Measurements from ENCODE around the gene CTU2.

CTU2 gene

DNA sequence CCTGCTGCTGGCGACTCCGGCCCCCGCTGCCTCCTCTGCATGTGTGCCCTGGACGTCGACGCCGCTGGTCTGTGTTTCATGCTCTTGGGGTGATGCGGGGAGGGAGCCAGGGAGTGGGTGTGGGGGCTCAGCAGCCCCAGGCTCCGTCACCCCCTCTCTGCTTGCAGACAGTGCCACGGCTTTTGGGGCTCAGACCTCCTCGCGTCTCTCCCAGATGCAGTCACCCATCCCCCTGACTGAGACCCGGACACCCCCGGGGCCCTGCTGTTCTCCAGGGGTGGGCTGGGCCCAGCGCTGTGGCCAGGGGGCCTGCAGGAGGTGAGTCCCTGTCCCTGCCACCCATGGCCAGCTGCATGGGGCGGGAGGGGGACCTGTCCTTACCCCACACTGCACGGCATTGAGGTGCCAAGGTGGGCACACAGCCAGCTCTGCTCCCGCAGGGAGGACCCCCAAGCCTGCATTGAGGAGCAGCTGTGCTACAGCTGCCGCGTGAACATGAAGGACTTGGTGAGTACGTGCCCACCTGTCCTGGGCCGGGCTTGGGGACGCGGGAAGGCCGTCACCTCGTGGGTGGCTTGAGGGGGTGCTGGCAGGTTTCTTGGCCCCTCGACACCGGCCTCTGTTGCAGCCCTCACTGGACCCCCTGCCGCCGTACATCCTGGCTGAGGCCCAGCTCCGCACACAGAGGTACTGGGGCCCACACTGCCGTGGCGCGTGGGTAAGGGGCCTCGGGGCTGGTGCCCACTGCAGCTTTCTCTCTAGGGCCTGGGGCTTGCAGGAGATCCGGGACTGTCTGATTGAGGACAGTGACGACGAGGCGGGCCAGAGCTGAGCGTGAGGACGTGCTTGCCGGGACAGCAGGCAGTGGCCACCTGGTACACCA is 8.4 kb downstream of the CTU2 start:
- DNase-seq (ENCODE audit: low read depth): no peak

DNA sequence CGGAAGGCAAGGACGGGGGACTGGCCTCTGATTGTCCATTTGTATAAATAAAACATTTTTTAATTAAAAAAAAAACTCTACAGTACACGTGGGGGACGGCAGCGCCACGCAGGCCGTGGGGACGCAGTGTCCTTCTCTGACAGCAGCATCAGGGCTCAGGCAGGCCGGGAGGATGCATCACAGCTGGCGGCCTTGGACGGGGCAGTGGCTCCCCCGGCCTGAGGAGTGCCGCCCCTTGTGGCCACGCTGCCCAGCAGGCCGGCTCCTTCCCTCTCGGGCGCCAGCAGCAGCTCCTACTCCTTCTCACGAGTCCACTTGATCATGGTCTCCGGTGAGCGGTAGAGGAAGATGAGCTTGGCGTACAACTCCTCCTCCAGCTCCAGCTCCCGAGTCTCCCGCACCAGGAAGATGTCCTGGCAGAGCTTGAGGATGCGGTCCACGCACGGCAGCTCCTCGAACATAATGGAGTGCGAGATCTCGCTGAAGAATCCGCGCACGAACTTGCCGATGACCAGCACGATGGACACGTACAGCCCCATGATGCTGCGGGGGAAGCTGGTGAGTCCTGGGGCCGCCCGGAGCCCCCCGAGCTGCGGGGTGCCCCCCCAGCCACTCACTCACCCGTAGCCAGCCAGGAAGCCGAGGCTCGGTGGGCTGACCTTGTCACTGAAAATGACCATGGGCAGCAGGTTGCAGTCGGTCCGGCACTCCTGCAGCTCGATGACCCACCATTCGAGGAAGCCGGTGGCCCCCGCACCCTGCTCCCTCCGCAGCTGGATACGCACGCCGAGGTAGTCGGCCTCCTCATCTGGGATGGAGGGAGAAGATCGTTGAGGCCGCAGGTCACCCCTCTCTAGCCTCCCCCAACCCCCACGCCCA is 9.2 kb downstream of the CTU2 start:
- no peak for DNase-seq (ENCODE audit: low read depth)

DNA sequence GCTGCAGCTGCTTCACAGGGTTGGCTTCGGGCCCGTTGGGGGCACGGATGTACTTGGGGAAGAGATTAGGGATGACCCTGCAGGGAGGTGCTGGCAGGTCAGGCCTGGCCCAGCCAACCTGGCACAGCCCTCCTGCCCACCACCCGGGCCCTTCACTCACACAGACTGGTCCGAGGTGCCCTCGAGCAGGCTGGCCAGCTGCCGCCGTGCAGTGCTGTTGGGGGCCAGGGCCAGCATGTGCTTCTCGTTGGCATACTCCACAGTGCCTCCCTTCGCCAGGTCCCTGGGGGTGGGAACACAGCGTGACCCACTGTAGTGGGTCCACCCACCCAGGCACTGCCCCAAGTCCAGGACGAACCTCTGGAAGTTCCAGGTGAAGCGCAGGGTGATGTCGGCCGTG is 9.9 kb downstream of the CTU2 start:
- DNase-seq (ENCODE audit: low read depth): no peak

DNA sequence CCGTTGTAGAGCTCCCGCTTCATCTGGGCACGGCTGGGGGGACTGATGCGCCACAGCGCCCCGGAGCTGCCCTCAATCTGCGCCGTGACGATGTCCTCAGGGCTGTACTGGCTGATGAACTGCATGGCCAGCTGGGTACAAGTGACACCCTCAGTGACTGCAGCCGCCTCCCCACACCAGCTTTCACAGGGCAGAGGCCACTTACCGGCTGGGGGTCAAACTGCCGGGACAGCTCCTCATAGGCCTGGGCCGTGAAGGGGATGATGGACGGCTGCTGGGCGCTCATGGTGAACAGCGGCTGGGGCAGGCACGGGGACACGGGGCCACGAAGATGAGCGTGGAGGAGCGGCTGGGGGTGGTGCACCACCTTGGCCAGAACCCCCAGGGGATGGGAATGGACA is 10.3 kb downstream of the CTU2 start:
- DNase-seq (ENCODE audit: low read depth): no peak

- no peak for DNase-seq (ENCODE audit: low read depth)
These were observed 11.9 kb downstream of the CTU2 start for GRCh38 chr16:88718178-88718577.

GRCh38 chr16:88719267-88719932 is 13.1 kb downstream of the CTU2 start:
- no peak for DNase-seq (ENCODE audit: low read depth)

GRCh38 chr16:88719933-88720296 is 13.6 kb downstream of the CTU2 start:
- DNase-seq (ENCODE audit: low read depth): no peak

- DNase-seq (ENCODE audit: low read depth): no peak
These were observed 14.2 kb downstream of the CTU2 start for GRCh38 chr16:88720396-88720970.

DNA sequence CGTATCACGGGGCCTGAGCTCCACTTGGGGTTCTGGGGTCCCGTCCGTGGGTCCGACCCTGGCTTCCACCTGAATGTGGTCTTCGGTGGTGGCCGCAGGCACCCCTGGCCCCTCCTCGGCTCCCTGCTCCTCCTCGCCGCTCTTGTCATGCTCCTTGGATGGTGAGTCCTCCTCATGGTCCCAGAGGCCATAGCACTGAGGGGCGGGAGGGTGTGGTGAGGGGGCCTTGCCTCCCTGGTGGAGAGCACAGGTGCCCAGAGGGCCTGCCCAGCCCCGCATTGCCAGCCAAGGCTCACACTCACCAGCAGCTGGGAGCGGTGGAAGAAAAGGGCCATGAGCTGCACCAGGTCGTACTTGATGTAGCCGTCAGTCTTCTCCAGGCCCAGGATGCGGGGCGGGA is 14.9 kb downstream of the CTU2 start:
- no peak for DNase-seq (ENCODE audit: low read depth)

- no peak for DNase-seq (ENCODE audit: low read depth)
These were observed 15.8 kb downstream of the CTU2 start for GRCh38 chr16:88721815-88722755.

DNA sequence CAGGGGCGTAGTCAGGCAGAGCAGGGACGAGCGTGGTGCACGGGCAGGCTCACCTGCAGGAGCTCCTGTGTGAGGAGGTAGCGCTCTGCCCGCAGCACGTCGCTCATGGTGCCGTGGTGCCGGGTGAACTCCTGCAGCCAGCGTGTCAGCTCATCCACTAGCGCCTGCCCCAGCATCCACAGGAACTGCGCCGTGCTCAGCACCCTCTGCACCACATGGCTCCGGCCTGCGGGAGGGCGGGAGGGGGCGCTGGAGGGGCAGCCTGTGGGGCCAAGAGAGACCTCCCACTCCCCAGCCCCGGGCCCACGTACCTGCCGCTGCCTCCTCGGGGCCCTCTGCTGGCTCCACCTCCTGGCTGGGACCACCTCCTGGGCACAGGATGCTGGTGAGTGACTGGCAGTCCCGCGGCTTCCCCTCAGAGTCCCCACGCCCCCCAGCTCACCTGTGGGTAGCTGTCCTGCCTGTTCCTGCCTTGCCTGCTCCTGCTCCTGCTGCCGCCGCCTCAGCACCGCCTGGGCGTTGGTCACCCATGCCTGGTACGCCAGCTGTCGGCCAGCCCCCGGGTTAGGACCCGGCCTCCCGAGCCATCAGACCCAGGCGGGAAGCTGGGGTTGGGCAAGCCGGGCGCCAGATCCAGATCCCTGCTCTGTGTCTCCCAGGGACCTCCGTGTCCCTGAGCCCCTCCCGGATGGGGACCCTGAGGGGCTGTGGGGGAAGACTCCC is 16.6 kb downstream of the CTU2 start:
- DNase-seq (ENCODE audit: low read depth): no peak

DNA sequence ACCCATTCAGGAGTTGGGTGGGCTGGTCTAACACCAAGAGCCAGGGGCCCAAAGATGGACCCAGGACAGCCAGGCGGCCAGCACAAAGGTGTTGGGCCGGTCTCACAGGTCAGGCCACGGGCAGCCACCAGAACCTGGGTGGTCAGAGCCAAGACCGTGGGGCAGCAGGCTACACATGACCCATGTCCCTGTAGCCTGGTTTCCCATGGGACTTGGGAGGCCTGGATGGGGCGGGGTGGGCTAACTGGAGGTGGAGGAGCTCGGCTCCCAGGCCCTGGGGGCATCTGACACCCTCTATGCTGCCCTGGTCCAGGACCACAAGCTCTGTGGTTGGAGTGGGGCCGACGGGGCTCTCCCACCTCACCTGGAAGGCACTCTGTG is 17.2 kb downstream of the CTU2 start:
- DNase-seq (ENCODE audit: low read depth): no peak

DNA sequence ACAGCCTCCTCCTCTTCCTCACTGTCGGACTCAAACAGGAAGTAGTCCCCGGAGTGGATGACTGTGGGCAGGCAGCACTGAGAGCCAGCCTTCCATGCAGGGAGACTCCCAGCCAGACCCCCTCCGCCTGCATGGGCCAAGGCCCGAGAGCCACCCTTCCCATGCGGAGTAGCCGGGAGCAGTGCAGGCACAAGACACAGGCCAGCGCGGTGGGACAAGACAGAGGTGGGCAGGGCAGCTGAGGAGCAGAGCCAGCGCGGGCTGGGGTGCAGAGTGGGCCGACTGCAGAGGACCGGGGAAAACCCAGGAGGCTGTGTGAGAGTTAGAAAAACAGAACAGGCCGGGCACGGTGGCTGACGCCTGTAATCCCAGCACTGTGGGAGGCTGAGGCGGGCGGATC is 17.6 kb downstream of the CTU2 start:
- DNase-seq (ENCODE audit: low read depth): no peak

DNA sequence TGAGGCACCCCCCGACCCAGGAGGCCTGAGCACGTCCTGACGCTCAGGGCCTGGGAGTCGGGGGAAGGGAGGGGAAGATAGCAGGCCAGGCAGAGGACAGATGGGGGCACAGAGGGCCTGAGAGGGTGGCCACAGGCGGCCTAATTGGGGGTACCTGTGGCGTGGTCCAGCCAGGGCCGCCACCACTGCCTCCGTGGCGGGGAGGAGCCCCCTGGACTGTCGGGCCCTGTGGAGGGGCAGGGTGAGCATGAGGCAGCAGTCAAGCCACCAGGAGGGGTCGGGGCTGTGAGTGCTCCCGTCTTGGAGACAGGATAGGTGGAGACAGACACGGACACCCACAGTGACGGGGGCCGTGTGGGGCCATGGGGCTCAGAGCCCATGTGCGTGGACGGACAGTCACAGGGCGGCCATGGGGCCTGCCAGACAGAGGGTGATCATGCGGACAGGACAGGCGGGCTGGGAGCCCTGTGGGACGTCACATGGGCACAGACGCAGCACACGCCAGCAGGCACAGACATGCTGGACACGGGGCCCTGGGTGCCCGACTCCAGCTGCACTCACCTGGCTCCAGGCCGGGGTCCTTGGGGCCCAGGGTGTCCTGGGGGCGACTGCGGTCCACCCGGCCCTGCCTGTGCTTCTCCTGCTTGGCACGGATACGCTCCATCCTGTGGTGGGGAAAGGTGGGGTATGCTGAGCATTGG is 18.7 kb downstream of the CTU2 start:
- no peak for DNase-seq (ENCODE audit: low read depth)

DNA sequence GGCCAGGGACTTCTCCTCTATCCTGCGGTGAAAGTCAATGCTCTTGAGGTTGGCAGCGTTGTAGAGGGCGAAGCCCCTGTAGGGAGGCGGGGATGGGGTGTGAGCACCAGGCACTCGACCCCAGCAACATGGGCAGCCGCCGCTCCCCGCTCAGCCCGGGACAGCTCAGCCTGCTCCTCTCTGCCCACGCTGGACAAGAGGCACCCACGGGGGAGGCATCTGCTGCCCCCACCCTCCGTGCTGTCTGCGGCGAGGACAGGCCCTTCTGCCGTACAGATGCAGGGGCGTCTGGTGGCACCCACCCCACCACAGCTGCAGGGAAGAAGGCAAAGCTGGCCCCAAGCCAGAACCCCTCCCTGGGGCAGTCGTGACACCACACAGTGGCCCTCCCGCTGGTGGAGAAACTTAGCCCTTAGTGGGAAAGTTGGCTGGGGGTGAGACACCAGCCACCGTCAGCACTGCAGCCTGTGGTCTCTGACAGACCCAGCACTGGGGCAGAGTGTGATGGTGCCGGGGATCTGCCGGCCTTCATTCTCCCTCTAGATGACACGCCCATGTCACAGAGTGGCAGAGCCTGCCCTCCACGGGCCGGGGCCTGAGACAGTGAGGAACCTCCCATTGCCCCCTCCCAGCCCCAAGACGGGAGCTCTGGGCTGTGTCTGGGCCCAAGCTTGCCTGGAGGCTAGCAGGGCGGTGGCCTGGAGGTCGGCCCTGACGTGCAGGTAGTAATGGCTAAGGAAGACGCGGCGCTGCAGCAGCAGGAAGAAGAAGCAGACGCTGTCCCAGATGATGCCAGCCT is 19.5 kb downstream of the CTU2 start:
- no peak for DNase-seq (ENCODE audit: low read depth)

DNA sequence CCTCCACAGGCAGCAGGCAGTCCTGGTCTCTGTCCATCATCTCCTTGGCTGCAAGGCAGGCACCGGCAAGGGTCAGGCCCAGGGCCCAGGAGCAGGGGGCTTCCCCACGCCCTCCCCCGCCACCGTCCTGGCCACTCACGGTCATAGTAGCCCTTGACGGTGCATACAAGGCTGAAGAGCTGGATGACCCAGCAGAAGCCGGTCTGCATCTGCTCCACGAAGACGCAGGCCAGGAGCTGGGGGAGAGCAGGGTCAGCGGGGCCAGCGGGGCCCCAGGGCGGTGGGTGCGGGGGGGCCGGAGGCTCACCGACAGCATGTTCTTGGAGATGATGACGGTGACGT is 20.1 kb downstream of the CTU2 start:
- DNase-seq (ENCODE audit: low read depth): no peak

DNA sequence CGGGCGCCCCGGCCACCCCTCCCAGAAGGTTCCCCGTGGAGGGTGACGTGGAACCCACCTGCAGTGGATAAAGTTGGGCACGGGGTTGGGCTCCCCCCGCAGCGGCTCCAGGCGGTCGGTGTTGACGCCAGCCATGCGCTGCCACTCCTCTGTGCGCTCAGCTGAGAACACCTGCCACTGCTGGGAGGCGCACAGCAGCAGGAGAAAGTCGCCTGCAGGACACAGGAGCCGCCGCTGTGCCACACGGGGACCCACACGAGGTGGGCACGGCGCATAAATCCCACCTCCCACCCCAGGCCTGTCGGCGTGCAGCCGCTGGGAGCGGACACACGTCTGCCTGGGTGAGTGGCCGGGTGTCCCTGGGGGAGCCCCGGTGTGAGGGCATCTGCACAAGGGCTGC is 20.7 kb downstream of the CTU2 start:
- no peak for DNase-seq (ENCODE audit: low read depth)

- DNase-seq (ENCODE audit: low read depth): no peak
These were observed 21.6 kb downstream of the CTU2 start for GRCh38 chr16:88727871-88728270.

All from activated gamma-delta T cell treated with anti-CD3 and anti-CD28 coated beads, Interleukin-2, amount 50 U/mL, for 16 hours (primary cell).